ENCODE results near the gene TMPRSS3. TPM values are rescaled to one million over a fixed set of nuclear protein-coding genes. Genes with fewer than 3 reads are reported as not detected.

The TMPRSS3 gene
- total and polyA plus RNA-seq, 9 of the 15 experiments (the other 6 are each of a cell fraction or from before 2014, with no cell fraction given), result 0.07 TPM; not detected in 8

- peak; percentile 90 for ATAC-seq
- POLR2A ChIA-PET, result interaction anchor here (0.6 to 2.7 kb wide), 4 partner anchors 9 to 59 kb away, joined by 3 to 9 read pairs (median 3); partner anchors contain the start of gene UBASH3A
- TF ChIP-seq MEF2D (tag; conservative IDR thresholded peaks at IDR 0.05; ENCODE audit: low read depth) (no peak), L3MBTL2 (IDR thresholded peaks at IDR 0.05) (no peak), ZSCAN32 (CRISPR knock-in tag; IDR thresholded peaks at IDR 0.05) (no peak), IFI16 (CRISPR knock-in tag; IDR thresholded peaks at IDR 0.05) (no peak), MAFF (IDR thresholded peaks at IDR 0.05; ENCODE audit: low read length) (no peak), THRAP3 (IDR thresholded peaks at IDR 0.05; ENCODE audit: borderline replicate concordance) (no peak), CHD7 (IDR thresholded peaks at IDR 0.05; ENCODE audit: low read depth, low read length) (no peak), MAFK (IDR thresholded peaks at IDR 0.05; ENCODE audit: low read length) (no peak), HNRNPLL (IDR thresholded peaks at IDR 0.05; ENCODE audit: low read depth, low read length, poor library complexity, severe bottlenecking) (no peak), CREB3 (tag; conservative IDR thresholded peaks at IDR 0.05; ENCODE audit: low read depth) (no peak)
These were observed 19.4 kb downstream of the TMPRSS3 start for GRCh38 chr21:42376338-42376982.

More at GRCh38 chr21:42376338-42376982, 19.4 kb downstream of the TMPRSS3 start:
- Histone ChIP-seq H3K27me3 (ENCODE audit: control insufficient read depth in 2 of 2, insufficient read depth in 2 of 2, low read length in 2 of 2) (peaks cover 21 to 69% of the 10 kb centered on the region in 2 experiments; a peak in 4 of 5 replicates), H3K27ac (ENCODE audit: extremely low read depth, low read depth, low read length) (no peak overlapping the region), H3K9me1 (ENCODE audit: control insufficient read depth, insufficient read depth, low read length) (no peaks in the 10 kb centered on the region), H3K9me3 (replicated peaks; ENCODE audit: control insufficient read depth, insufficient read depth, low read depth, low read length) (no peaks in the 10 kb centered on the region), H4K20me1 (replicated peaks; ENCODE audit: control insufficient read depth, insufficient read depth, low read length) (peaks cover 11% of the 10 kb centered on the region; the same call in 1 of the 2 replicates), H3K36me3 (ENCODE audit: control insufficient read depth, insufficient read depth, low read length) (no peaks in the 10 kb centered on the region), H2AFZ (ENCODE audit: low read depth, low read length) (no peak overlapping the region), H3K4me1 (replicated peaks in 1 of 2; ENCODE audit: control insufficient read depth in 2 of 2, insufficient read depth in 2 of 2, low read length in 2 of 2) (peaks cover 3 to 19% of the 10 kb centered on the region in 2 experiments; a peak in 3 of 5 replicates), H3K4me3 (no peak overlapping the region), H3K79me2 (ENCODE audit: control insufficient read depth, insufficient read depth, low read length) (no peaks in the 10 kb centered on the region), H3K9ac (ENCODE audit: insufficient read depth in 1 of 2, low read depth in 2 of 2, low read length in 2 of 2) (no peak overlapping the region), H3K4me2 (ENCODE audit: insufficient read depth, low read length) (no peak overlapping the region)
- FAIRE-seq (peak; percentile 74), DNase-seq (ENCODE audit: extremely low read depth in 1 of 4, low spot score in 3 of 4) (peak; percentile 58 to 80 (median 78))
- WGBS (ENCODE audit: insufficient coverage, low coverage, missing lambda C conversion rate), result 16% methylated on average over 31 of the region's 32 CpGs
- in situ Hi-C loops (cut with MboI), result loop anchor here (5.0 kb wide), 1 partner anchor 71 kb away; no protein-coding TSS in a partner anchor
- BruUV-seq (replicated peaks), result no TSS peak
- CTCF ChIA-PET (ENCODE audit: low intra/inter-chr PET ratio), result interaction anchor here (2.1 kb wide), 1 partner anchor 73 kb away, joined by 13 read pairs; no protein-coding TSS in a partner anchor
- intact Hi-C loops (cut with micrococcal nuclease), result loop anchor here (1.0 kb wide), 1 partner anchor 74 kb away; no protein-coding TSS in a partner anchor
